Mesodermal cell (in vitro differentiated cells): ENCODE measurements around the gene PLAGL2. TPM values are rescaled to one million over a fixed set of nuclear protein-coding genes. Genes with fewer than 3 reads are reported as not detected.
"Not testable (repeated sequence)": the region's sequence is repeated elsewhere in the genome, so short reads cannot be mapped to it uniquely, and the experiment has no call there.

Source experiments
- H3K27ac ChIP-seq: 2 replicates; pipeline ENCODE4 v1.7.0; 2013; ENCODE audit warnings: mild to moderate bottlenecking, low read depth, low read length, moderate library complexity; ENCODE audit not compliant: severe bottlenecking
- H3K36me3 ChIP-seq: 2 replicates; pipeline ENCODE4 v1.7.1; 2013; ENCODE audit warnings: mild to moderate bottlenecking, low read length, moderate library complexity; ENCODE audit not compliant: control insufficient read depth, insufficient read depth
- H3K4me1 ChIP-seq: one replicate; pipeline ENCODE4 v1.7.1; 2013; ENCODE audit warnings: mild to moderate bottlenecking, low read length; ENCODE audit not compliant: insufficient read depth, control insufficient read depth, poor library complexity, severe bottlenecking
- H3K4me3 ChIP-seq: 2 replicates; pipeline ENCODE4 v1.7.0; 2013; ENCODE audit warnings: low read length, control low read depth, mild to moderate bottlenecking; ENCODE audit not compliant: insufficient read depth, poor library complexity, severe bottlenecking; ENCODE audit errors: extremely low read depth
- H3K9me3 ChIP-seq: 2 replicates; pipeline ENCODE4 v1.7.1; 2013; ENCODE audit warnings: mild to moderate bottlenecking, low read length, moderate library complexity; ENCODE audit not compliant: control insufficient read depth
- WGBS, 2 experiments: methylation state at CpG; one replicate each; pipeline ENCODE4 v1.1.5; 2013; ENCODE audit warnings: missing lambda C conversion rate in 2 of 2; ENCODE audit not compliant: insufficient coverage in 2 of 2; 5-methylcytosine and 5-hydroxymethylcytosine counted together
- polyA plus RNA-seq, 2 experiments: library from polyadenylated mRNA; stranded (reverse); fragments of 50-300 nt; gene quantifications; one replicate each; pipeline ENCODE4 v1.2.3, GENCODE V29; 2013

PLAGL2 gene, protein sequence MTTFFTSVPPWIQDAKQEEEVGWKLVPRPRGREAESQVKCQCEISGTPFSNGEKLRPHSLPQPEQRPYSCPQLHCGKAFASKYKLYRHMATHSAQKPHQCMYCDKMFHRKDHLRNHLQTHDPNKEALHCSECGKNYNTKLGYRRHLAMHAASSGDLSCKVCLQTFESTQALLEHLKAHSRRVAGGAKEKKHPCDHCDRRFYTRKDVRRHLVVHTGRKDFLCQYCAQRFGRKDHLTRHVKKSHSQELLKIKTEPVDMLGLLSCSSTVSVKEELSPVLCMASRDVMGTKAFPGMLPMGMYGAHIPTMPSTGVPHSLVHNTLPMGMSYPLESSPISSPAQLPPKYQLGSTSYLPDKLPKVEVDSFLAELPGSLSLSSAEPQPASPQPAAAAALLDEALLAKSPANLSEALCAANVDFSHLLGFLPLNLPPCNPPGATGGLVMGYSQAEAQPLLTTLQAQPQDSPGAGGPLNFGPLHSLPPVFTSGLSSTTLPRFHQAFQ
- polyA plus RNA-seq (2013, experiment 1 of 2) = 15.4 TPM
- polyA plus RNA-seq (2013, experiment 2 of 2) = 13.5 TPM

DNA sequence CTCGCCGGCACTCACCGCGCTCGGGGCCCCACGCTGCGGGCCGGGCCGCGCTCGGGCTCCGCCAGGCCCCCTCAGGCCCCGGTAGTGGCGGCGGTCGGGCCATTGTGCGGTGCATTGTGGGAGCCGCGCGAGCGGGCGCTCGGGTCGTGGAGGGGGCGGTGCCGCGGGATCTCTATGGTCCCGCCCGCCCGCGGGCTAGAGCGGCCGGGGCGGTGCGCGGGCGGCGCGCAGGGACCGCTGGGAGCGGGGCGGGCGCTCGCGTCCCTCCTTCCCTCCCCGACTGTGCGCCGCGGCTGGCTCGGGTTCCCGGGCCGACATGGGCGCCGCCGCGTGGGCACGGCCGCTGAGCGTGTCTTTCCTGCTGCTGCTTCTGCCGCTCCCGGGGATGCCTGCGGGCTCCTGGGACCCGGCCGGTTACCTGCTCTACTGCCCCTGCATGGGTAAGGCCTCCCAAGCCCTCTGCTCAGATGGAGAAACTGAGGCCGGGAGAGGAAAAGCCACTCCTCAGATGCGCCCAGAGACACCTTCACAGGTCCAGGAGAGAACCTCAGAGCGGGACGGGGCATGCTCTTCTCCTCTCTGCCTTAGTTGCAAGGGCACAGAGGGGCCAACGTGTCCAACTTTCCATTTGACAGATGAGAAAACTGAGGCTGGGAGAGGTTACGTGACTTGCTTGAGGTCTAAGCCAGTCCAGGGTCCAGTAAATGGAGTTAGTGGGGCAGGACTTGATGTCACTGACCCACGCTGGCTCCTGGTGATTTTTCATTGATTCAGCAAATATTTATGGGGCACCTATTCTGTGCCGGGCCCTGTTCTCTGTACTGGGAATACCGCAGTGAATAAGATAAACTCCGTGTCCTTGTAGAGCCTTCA is at the start of gene PLAGL2, which contains the start of gene POFUT1:
Gene PLAGL2, minus strand, starts transcription at position 118 of the 873 bp plus-strand sequence. CDS start 5,565 bp downstream, outside the sequence.
Gene POFUT1, plus strand, starts transcription at position 255 of the 873 bp plus-strand sequence. Its CDS starts 62 bp downstream, at position 317.
- Histone ChIP-seq H3K9me3 (no peaks in the 10 kb centered on the region), H3K27ac (peak within 1 kb of the TSS; percentile 66), H3K4me1 (peaks cover 22% of the 10 kb centered on the region), H3K36me3 (peaks cover 43% of the 10 kb centered on the region), H3K4me3 (peak within 1 kb of the TSS; percentile 96)
- 3 to 5% methylated on average over 35 to 49 of the region's 74 CpGs for WGBS, 2 experiments

DNA sequence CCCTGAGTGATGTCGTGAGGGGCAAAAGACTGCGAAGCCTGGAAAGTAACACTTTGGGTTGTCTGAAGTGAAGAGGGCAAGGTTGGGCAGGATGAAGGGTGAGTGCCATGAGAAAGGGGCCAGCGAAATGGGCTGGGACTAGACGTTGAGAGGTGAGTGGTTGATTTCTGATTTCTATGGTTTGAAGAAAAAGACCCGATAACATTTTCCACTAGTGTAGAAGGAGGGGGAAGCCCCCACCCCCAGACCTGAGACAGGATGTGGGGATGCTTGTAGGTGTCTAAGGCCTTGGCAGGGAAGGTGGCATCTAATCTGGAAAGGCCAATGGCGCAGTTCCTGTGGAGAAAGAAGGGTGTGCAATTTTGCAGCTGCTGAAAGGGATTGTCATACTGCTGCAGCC is 44.6 kb upstream of the PLAGL2 start:
- Histone ChIP-seq H3K36me3 (no peaks in the 10 kb centered on the region), H3K4me3 (no peak overlapping the region), H3K9me3 (no peaks in the 10 kb centered on the region), H3K4me1 (peaks cover 3% of the 10 kb centered on the region), H3K27ac (no peak overlapping the region)
- 89 to 97% methylated on average over 4 to 5 of the region's 6 CpGs for WGBS, 2 experiments

DNA sequence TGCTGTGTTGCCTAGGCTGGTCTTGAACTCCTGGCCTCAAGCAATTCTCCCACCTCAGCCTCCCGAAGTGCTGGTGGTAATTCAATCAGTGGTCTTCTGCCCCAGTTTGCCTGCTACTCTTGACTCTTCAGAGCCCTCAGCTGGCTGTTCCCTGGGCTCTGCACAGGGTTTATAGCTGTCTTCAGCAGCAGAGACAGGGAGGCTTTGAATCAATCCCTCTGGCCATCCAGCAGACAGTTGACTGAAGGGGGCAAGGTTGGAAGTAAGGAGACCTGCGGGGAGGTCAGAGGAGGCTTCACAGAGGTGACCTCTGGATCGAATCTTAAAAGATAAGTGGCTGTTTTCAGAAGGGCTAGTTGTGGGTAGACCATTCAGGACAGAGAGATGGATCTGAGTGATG is 43.9 kb upstream of the PLAGL2 start:
- H3K9me3 ChIP-seq = no peaks in the 10 kb centered on the region
- 78 to 90% methylated on average over 2 to 3 of the region's 3 CpGs for WGBS, 2 experiments
- H3K4me3 ChIP-seq = no peak overlapping the region
- peaks cover 3% of the 10 kb centered on the region for H3K4me1 ChIP-seq
- H3K27ac ChIP-seq = no peak overlapping the region
- no peaks in the 10 kb centered on the region for H3K36me3 ChIP-seq

DNA sequence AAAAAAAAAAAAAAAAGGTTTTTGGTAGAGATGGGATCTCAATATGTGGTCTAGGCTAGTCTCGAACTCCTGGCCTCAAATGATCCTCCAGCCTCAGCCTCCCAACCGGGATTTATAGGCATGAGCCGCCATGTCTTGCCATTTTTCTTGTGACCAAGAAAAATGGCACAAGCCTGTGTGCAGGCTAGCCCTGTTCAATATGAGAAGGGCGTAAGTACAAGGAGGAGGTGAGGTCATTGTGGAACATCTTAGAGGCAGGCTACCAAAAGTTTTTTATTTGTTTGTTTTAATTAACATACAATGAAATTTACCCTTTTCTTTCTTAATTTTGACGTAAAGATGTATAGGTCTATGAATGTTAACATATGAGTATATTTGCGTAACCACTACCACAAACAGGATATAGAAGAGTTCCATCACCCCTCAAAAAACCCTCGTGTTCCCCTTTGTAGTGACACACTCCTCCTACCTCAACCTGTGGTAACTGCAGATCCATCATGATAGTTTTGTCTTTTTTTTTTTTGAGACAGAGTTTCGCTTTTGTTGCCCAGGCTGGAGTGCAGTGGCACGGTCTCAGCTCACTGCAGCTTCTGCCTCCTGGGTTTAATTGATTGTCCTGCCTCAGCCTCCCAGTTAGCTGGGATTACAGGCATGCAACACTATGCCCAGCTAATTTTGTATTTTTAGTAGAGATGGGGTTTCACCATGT is 41.6 kb upstream of the PLAGL2 start:
- Histone ChIP-seq H3K9me3 (no peaks in the 10 kb centered on the region), H3K4me3 (no peak overlapping the region), H3K36me3 (no peaks in the 10 kb centered on the region), H3K27ac (no peak overlapping the region), H3K4me1 (peaks cover 3% of the 10 kb centered on the region)
- WGBS, 2 experiments = 81 to 87% methylated on average over 3 to 5 of the region's 9 CpGs

DNA sequence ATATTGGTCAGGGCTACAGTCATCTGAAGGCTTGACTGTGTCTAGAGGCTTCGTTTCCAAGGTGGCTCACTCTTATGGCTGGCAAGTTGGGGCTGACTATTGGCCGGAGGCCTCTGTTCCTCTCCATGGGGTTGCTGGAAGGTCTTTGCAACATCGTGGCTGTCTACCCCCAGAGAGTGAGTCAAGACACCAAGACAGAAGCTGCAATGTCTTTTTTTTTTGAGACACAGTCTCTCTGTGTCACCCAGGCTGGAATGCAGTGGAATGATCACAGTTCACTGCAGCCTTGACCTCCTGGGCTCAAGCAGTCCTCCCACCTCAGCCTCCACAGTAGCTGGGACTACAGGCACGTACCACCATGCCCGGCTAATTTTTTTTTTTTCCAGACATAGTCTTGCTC is 40.5 kb upstream of the PLAGL2 start:
- Histone ChIP-seq H3K9me3 (no peaks in the 10 kb centered on the region), H3K4me1 (peaks cover 3% of the 10 kb centered on the region), H3K27ac (no peak overlapping the region), H3K36me3 (no peaks in the 10 kb centered on the region), H3K4me3 (no peak overlapping the region)
- WGBS, 2 experiments = 89 to 93% methylated on average over 5 of the region's 5 CpGs

DNA sequence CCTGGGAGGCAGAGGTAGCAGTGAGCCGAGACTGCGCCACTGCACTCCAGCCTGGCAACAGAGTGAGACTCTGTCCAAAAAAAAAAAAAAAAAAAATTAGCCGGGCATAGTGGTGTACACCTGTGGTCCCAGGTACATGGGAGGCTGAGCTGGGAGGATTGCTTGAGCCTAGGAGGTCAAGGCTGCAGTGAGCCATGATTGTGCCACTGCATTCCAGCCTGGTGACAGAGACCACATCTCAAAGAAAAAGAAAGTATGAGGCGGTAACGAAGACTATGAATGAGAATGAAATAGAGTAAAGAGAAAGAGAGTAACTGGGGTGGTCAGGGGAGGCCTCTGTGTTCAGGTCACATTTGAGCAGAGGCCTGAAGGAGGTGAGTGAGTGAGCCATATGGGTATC is 38.7 kb upstream of the PLAGL2 start:
- H3K27ac ChIP-seq, H3K36me3 ChIP-seq, H3K9me3 ChIP-seq, H3K4me1 ChIP-seq, H3K4me3 ChIP-seq: not testable (repeated sequence)
- 88 to 92% methylated on average over 4 to 5 of the region's 5 CpGs for WGBS, 2 experiments

DNA sequence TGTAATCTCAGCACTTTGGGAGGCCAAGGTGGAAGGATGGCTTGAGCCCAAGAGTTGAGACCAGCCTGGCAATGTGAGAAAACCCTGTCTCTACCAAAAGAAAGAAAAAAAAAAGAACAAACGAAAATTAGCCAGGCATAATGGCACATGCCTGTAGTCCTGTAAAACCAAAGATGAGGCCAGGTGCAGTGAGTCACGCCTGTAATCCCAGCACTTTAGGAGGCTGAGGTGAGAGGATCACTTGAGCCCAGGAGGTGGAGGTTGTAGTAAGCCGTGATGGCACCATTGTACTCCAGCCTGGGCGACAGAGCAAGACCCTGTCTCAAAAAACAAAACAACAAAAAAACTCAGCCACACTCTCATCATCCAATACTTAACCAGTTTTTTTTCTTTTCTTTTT is 37.4 kb upstream of the PLAGL2 start:
- Histone ChIP-seq H3K9me3 (no peaks in the 10 kb centered on the region), H3K27ac (no peak overlapping the region), H3K36me3 (no peaks in the 10 kb centered on the region), H3K4me3 (no peak overlapping the region), H3K4me1 (peaks cover 3% of the 10 kb centered on the region)
- WGBS, 2 experiments = 86 to 94% methylated on average over 2 to 4 of the region's 4 CpGs

DNA sequence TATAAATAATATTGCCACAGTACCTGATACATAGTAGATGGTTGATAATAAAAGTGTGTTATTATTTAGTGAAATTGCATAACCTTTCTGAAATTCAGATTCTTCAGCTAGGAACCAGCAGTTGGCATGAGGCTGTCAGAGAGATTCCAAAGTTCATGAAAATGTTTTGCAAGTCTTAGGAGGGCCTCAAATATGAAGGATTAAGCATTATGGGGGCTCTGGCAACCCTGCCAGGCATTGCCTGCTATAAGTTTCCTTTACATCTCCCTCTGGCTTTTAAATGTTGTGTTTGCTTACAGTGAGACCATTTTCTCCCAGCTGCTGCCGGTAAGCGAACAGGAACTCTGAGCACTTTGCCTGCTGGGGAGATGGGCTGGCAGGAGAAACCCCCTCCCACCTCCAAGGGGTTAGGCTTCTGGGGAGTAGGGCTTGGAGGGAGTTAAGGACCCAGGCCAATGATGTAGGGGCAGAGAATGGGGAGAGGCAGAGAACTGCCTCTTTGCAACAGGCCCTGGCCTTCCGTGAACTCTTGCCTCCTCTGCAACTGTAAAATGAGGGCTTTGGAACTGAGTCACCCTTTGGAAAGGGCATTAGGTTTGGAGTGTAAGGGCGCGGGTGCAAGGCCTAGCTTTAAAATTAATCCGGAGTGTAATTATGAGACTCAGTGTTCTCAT is 36.7 kb upstream of the PLAGL2 start:
- Histone ChIP-seq H3K4me1 (peaks cover 3% of the 10 kb centered on the region), H3K36me3 (no peaks in the 10 kb centered on the region), H3K9me3 (no peaks in the 10 kb centered on the region), H3K27ac (no peak overlapping the region), H3K4me3 (no peak overlapping the region)
- 82 to 84% methylated on average over 1 to 3 of the region's 6 CpGs for WGBS, 2 experiments

DNA sequence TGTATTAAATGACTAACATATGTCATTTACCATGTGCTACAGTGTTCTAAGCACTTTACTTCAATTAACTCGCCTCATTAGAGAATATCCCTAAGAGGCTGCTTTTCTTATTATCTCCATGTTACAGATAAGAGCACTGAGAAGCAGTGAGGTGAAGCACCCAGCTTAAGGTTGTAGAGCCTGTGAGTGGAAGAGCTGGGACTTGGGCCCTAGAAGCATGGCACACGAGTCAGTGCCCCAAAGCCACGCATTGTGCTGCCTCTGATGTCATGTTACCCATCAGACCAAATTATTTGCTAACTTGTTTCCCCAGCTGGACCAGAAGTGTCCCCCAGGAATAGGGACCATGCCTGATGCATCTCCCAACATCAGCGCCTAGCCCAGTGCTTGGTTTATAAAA is 34.3 kb upstream of the PLAGL2 start:
- Histone ChIP-seq H3K9me3 (no peaks in the 10 kb centered on the region), H3K4me1 (no peaks in the 10 kb centered on the region), H3K4me3 (no peak overlapping the region), H3K27ac (no peak overlapping the region), H3K36me3 (peaks cover 4% of the 10 kb centered on the region)
- 86 to 90% methylated on average over 3 of the region's 4 CpGs for WGBS, 2 experiments

DNA sequence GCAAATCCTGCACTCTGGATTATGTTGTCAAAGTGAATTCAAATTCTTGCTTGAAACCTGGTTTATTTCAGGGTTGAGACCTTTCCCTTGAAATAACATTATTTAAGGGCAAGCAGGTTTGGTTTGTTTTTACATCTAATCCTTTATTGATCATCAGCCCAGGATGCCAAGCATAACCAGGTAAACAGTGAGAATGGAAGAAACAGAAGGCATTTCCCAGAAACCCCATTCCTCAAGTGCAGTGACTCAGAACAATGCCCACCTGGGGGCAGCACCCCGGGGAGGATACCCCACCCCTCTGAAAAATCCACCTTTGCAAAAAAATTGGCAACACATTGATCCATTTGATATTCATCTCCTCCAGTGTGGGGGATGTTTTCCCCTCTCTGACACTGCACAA is 32.7 kb upstream of the PLAGL2 start:
- Histone ChIP-seq H3K27ac (no peak overlapping the region), H3K4me3 (no peak overlapping the region)

More for the DNA sequence above, 32.7 kb upstream of the PLAGL2 start:
- Histone ChIP-seq H3K36me3 (peaks cover 20% of the 10 kb centered on the region), H3K9me3 (no peaks in the 10 kb centered on the region), H3K4me1 (no peaks in the 10 kb centered on the region)
- 0% methylated on average over 1 of the region's 1 CpG; no CpG with 5 or more reads in 1 of the 2 experiments for WGBS, 2 experiments
